Measurements from ENCODE around the gene IGF2BP2. TPM values are rescaled to one million over a fixed set of nuclear protein-coding genes. Genes with fewer than 3 reads are reported as not detected.

Gene IGF2BP2
- total and polyA plus RNA-seq, 2 of the 8 experiments (the other 6 are each of a cell fraction or from before 2014, with no cell fraction given): 7.4 to 121 TPM

DNA sequence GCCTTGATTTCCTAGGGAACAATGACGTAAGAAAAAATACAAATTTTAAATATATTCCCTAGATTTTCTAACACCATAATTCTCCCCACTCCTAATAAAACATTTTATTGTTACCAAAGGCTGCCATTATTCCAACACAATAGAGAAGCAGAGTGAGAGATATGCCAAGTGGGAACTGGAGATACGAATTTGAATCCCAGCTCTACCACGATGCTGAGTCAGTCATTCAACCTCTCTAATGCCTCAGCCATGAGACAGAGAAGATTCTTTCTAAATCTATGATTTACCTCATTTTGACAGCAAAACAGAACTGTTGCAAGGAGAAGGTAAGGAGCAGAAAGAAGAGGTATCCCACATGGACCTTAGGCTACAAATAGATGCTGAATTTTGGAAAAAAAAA lies 112.5 kb downstream of the IGF2BP2 start:
- H3K27me3 ChIP-seq (replicated peaks in 1 of 4; ENCODE audit: control insufficient read depth in 3 of 4, extremely low read depth in 1 of 4, insufficient read depth in 3 of 4, low read length in 3 of 4): no peaks in the 10 kb centered on the region
- H4K5ac ChIP-seq (ENCODE audit: insufficient read length, low read depth, low read length): no peak overlapping the region
- no peak overlapping the region for H4K91ac ChIP-seq (replicated peaks; ENCODE audit: insufficient read length, low read length)
- H3K23me2 ChIP-seq (ENCODE audit: low read depth, low read length): no peaks in the 10 kb centered on the region; the same call in 1 of the 2 replicates
- DNase-seq (ENCODE audit: low read depth in 1 of 2, low spot score in 2 of 2) (no peak), FAIRE-seq (no peak)
- ChIA-PET CTCF (ENCODE audit: partially characterized antibody) (interaction anchor here (0.6 to 4.3 kb wide), 8 partner anchors 8 to 56 kb away, joined by 4 to 18 read pairs (median 14); no protein-coding TSS in a partner anchor), POLR2A (ENCODE audit: partially characterized antibody) (interaction anchor here (1.3 to 3.0 kb wide), 3 partner anchors 10 to 53 kb away, joined by 3 to 10 read pairs (median 4); no protein-coding TSS in a partner anchor)
- peaks cover 17% of the 10 kb centered on the region for H3K79me1 ChIP-seq (ENCODE audit: low read depth, low read length)
- no peaks in the 10 kb centered on the region for H3K9me3 ChIP-seq (ENCODE audit: insufficient read depth in 2 of 2, low read depth in 1 of 2, low read length in 1 of 2)
- H2BK20ac ChIP-seq (ENCODE audit: low read length): no peak overlapping the region
- H4K8ac ChIP-seq (ENCODE audit: extremely low read depth, insufficient read depth, low read length): no peak overlapping the region
- H2BK5ac ChIP-seq (ENCODE audit: low read depth, low read length): no peak overlapping the region
- H2BK12ac ChIP-seq (ENCODE audit: low read depth, low read length): no peak overlapping the region
- no peak overlapping the region for H3K9ac ChIP-seq (replicated peaks in 1 of 4; ENCODE audit: extremely low read depth in 1 of 4, low read depth in 3 of 4, low read length in 3 of 4)
- peaks cover 10 to 22% of the 10 kb centered on the region in 2 experiments for H4K20me1 ChIP-seq (replicated peaks in 1 of 2; ENCODE audit: control insufficient read depth in 1 of 2, insufficient read depth in 2 of 2, low read length in 2 of 2)
- WGBS, 2 experiments (ENCODE audit: extremely low coverage in 1 of 2, insufficient coverage in 1 of 2, insufficient read length in 1 of 2, insufficient replicate concordance in 2 of 2, low coverage in 1 of 2, low lambda C conversion rate in 2 of 2, missing lambda C conversion rate in 1 of 2): 73% methylated on average over 3 of the region's 3 CpGs; no CpG with 5 or more reads in 1 of the 2 experiments
- H2AFZ ChIP-seq (ENCODE audit: low read length): no peak overlapping the region
- H2AK5ac ChIP-seq (ENCODE audit: low read depth, low read length): no peak overlapping the region
- no peak overlapping the region for H3K23ac ChIP-seq (ENCODE audit: insufficient read length)
- no peak overlapping the region for H3K4me3 ChIP-seq (ENCODE audit: extremely low read depth in 1 of 4, insufficient read depth in 2 of 4, low read depth in 3 of 4, low read length in 4 of 4)
- peaks cover 16 to 37% (median 31%) of the 10 kb centered on the region in 4 experiments for H3K4me1 ChIP-seq (replicated peaks in 1 of 4; ENCODE audit: control insufficient read depth in 3 of 4, insufficient read depth in 4 of 4, low read length in 3 of 4)
- no peaks in the 10 kb centered on the region for H3K36me3 ChIP-seq (ENCODE audit: control insufficient read depth in 2 of 4, insufficient read depth in 4 of 4, low read length in 3 of 4)
- no peak overlapping the region for H3K18ac ChIP-seq (ENCODE audit: extremely low read depth, low read length)
- H3K56ac ChIP-seq (replicated peaks; ENCODE audit: insufficient read length, low read depth, low read length): no peak overlapping the region
- no peak overlapping the region for H3K27ac ChIP-seq (ENCODE audit: low read depth, low read length)
- H3K14ac ChIP-seq (ENCODE audit: insufficient read length): no peak overlapping the region
- no peak overlapping the region for H3K4me2 ChIP-seq (ENCODE audit: insufficient read depth in 1 of 2, low read depth in 2 of 2, low read length in 2 of 2)
- H2BK120ac ChIP-seq (replicated peaks; ENCODE audit: low read depth, low read length): no peak overlapping the region
- no peak overlapping the region for H3K4ac ChIP-seq (replicated peaks; ENCODE audit: insufficient read length, low read depth, low read length)
- peaks cover 9 to 97% of the 10 kb centered on the region in 2 experiments for H3K79me2 ChIP-seq (ENCODE audit: control insufficient read depth in 1 of 2, insufficient read depth in 2 of 2, low read length in 2 of 2)
- H2BK15ac ChIP-seq (ENCODE audit: low read length): no peak overlapping the region
- TF ChIP-seq, protein P1, sequence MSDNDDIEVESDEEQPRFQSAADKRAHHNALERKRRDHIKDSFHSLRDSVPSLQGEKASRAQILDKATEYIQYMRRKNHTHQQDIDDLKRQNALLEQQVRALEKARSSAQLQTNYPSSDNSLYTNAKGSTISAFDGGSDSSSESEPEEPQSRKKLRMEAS (IDR thresholded peaks at IDR 0.05): no peak
- no peak for TF ChIP-seq CREB1 (IDR thresholded peaks at IDR 0.05)

All from H1 (cell line).